ENCODE measurements around the gene NPHP4. TPM values are rescaled to one million over a fixed set of nuclear protein-coding genes. Genes with fewer than 3 reads are reported as not detected.

NPHP4 gene
- total RNA-seq, 1 donor from 2014 or later: 8.2 TPM

DNA sequence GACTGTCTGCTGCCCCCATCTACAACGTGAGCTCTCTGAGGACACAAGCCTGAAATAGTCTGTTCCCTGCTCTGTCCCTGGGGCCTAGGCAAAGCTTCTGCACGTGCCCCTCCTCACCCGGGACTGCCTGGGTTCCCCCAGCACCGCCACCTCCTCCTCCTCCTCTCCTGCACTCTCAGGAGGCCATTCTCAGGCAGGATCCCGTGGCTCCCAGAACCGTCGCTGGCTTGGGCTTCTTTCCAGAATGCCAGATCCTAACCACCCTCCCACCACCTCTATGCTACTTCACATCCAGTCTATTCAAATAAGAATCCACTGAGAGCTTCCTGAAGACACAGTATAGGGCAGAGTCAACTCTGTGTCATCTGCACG lies 11.2 kb downstream of the NPHP4 start:
- Histone ChIP-seq H3K27me3 (no peaks in the 10 kb centered on the region), H3K27ac (no peak overlapping the region), H3K4me1 (no peaks in the 10 kb centered on the region), H3K9me3 (no peaks in the 10 kb centered on the region), H3K4me3 (no peak overlapping the region), H3K36me3 (peaks cover 3 to 10% of the 10 kb centered on the region in 2 donors)
- TF ChIP-seq, protein P1, sequence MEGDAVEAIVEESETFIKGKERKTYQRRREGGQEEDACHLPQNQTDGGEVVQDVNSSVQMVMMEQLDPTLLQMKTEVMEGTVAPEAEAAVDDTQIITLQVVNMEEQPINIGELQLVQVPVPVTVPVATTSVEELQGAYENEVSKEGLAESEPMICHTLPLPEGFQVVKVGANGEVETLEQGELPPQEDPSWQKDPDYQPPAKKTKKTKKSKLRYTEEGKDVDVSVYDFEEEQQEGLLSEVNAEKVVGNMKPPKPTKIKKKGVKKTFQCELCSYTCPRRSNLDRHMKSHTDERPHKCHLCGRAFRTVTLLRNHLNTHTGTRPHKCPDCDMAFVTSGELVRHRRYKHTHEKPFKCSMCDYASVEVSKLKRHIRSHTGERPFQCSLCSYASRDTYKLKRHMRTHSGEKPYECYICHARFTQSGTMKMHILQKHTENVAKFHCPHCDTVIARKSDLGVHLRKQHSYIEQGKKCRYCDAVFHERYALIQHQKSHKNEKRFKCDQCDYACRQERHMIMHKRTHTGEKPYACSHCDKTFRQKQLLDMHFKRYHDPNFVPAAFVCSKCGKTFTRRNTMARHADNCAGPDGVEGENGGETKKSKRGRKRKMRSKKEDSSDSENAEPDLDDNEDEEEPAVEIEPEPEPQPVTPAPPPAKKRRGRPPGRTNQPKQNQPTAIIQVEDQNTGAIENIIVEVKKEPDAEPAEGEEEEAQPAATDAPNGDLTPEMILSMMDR (IDR thresholded peaks at IDR 0.05): no peak
- intact Hi-C loops (cut with DNase I): no loop called here
- DNase-seq (ENCODE audit: low spot score in 2 of 2): no peak

DNA sequence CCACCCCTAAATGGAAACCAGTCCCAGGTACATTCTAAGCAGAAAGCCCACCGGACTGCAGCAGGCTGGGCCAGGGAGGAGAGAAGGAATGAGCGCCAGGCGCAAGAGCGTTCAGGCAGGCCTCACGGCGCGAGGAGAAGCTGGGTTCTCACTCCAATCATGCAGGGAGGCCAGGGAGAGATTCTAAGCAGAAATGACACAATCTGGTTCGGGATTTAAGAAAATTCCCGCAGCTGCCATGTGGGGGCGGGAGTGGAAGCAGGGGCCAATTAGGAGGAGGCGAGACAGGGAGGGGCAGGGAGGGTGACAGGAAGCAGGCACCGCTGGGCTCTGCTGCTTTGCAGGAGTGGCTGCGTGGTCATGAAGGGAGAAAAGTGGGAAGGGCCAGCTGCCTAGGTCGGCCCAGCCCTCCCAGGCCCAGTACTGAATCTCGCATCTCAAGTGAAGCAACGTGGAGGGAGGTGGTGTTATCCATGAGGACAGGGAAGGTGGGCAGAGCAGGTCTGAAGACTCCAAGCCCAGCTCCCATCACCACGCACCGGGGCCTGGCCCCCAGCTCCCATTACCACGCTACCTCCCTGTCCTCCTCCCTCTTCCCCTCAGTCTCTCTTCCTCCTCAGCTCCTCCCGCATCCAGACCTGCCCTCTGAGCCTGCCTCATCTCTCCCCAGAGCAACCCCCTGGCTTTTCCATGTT lies 11.8 kb downstream of the NPHP4 start:
- Histone ChIP-seq H3K27me3 (no peaks in the 10 kb centered on the region), H3K9me3 (no peaks in the 10 kb centered on the region), H3K4me1 (no peaks in the 10 kb centered on the region), H3K36me3 (peaks cover 6 to 10% of the 10 kb centered on the region in 2 donors), H3K27ac (no peak overlapping the region), H3K4me3 (no peak overlapping the region)
- intact Hi-C loops (cut with DNase I): no loop called here
- TF ChIP-seq, protein P1 (IDR thresholded peaks at IDR 0.05): no peak
- no peak for DNase-seq (ENCODE audit: low spot score in 2 of 2)

DNA sequence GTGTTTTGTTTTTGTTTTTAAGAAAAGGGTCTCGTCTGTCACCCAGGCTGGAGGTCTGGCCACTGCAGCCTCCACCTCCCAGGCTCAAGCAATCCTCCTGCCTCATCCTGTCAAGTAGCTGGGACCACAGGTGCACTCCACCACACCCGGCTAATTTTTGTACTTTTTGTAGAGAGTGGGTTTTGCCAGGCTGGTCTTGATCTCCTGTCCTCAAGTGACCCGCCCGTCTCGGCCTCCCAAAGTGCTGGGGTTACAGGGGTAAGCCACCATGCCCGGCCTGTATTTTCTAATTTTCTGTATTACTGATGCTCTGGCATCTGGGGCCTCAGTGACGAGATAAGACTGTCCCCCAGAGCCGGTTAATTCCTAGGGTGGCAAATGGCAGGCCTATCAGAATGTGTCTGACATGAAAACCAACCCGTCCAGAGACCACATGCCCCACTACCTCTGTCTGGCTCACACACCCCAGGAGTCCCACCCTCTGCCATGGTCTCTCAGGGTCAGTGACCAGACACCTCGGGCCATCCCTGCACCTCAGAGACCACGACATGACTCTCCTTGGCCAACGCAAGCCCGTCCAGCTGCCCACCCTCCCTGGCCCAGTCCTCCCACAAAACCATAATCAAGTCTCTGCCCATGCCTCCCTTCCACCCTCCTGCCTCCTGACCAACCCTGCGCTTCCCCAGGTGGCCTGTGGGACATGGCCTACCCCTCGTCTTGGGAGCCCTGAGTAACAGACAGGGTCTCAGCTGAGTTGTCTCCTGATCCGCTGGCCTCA lies 12.5 kb downstream of the NPHP4 start:
- Histone ChIP-seq H3K4me1 (no peaks in the 10 kb centered on the region), H3K9me3 (no peaks in the 10 kb centered on the region), H3K4me3 (no peak overlapping the region), H3K27ac (no peak overlapping the region), H3K36me3 (peaks cover 6 to 7% of the 10 kb centered on the region in 2 donors), H3K27me3 (no peaks in the 10 kb centered on the region)
- DNase-seq (ENCODE audit: low spot score in 2 of 2): no peak
- intact Hi-C loops (cut with DNase I): no loop called here
- TF ChIP-seq, protein P1 (IDR thresholded peaks at IDR 0.05): no peak

DNA sequence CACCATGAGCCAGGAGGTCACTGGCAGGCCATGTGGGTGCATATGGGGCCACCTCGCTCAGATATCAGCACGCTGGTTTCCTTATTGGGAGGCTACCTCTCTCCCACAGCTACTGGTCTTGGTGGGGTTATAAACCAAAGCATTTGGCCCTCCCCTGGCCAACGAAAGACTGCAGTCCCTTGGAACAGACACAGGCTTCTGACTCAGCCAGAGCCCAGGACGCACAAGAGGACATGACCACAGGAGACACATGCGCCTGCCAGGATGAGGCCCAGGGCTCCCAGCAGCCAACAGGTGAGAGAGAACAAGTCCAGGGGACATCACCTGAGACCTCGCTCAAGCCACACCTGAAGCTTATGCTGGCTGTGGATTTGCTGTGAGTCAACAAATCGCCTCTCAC lies 13.8 kb downstream of the NPHP4 start:
- Histone ChIP-seq H3K36me3 (peaks cover 4 to 6% of the 10 kb centered on the region in 2 donors), H3K4me3 (no peak overlapping the region), H3K9me3 (no peaks in the 10 kb centered on the region), H3K4me1 (no peaks in the 10 kb centered on the region), H3K27me3 (no peaks in the 10 kb centered on the region), H3K27ac (no peak overlapping the region)
- DNase-seq (ENCODE audit: low spot score in 2 of 2): no peak
- intact Hi-C loops (cut with DNase I): no loop called here
- TF ChIP-seq, protein P1 (IDR thresholded peaks at IDR 0.05): no peak

DNA sequence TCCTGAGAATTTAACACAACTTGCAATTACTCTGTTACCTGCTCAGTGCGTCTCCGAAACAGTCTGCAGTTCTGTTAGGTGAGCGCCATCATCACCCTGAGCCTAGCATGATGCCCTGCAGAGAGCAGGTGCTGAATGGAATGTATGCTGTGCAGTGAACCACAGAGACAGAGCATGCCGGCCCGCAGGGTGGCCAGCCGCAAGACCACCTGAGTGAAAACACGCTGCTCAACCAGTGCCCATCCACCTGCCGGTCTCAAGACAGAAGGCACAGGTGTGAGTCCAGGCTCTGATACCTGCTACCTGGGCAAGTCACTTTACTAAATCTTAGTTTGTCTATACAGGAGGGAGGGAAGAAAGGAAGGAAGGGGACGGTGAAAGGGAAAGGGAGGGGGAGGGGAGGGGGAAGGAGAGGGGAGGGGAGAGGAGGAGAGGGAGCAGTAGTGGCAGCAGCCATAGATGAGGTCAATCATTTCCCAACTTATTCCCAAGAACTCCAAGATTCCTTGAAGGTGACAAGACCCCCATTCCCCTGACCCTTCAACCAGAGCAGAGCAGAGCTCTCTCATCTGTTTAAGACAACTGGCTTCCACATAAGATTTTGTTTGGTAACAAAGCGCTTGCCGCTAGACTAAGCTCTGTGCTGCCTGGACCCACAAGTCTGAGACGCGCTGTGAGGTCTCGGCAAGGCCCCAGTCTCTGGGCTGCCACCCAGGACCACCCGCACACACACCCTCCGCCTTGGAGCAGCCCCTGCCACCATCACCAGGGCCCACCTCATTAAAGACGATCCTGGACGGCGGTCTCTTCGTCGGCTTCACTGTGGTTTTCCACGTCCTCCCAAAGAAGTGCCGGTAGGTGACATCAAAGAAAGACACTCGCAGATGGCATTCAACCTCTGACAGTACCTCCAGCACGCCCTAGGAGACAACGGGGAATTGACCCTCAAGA lies 14.5 kb downstream of the NPHP4 start:
- no peak overlapping the region for H3K27ac ChIP-seq
- H3K36me3 ChIP-seq: peaks cover 0 to 6% of the 10 kb centered on the region in 2 donors
- no peaks in the 10 kb centered on the region for H3K9me3 ChIP-seq
- no peaks in the 10 kb centered on the region for H3K4me1 ChIP-seq
- TF ChIP-seq, protein P1 (IDR thresholded peaks at IDR 0.05): no peak
- no peak for DNase-seq (ENCODE audit: low spot score in 2 of 2)
- H3K4me3 ChIP-seq: no peak overlapping the region
- no peaks in the 10 kb centered on the region for H3K27me3 ChIP-seq
- intact Hi-C loops (cut with DNase I): no loop called here
